ENCODE measurements around the gene BAD. TPM values are rescaled to one million over a fixed set of nuclear protein-coding genes. Genes with fewer than 3 reads are reported as not detected.

The BAD gene
- 10 to 100 TPM; 58.8 to 71.4 TPM for total RNA-seq
- 10 to 100 TPM; 45.0 to 62.1 (median 52.2) TPM for polyA plus RNA-seq (ENCODE audit: insufficient read length in 6 of 6)
- long read RNA-seq, donor 1, transcript BAD-205 (2 exons, 325 nt): minor isoform, 6 of 72 reads
- long read RNA-seq, donor 1, transcript BAD-203 (3 exons, 1,157 nt): minor isoform, 19 of 72 reads
- long read RNA-seq, donor 1, transcript BAD-201 (4 exons, 929 nt): major isoform, 46 of 72 reads
- long read RNA-seq, donor 1, partial matches to known transcripts: 0 of 72 reads
- long read RNA-seq, donor 1, other reads (novel, unspliced or antisense): 0 of 72 reads
- long read RNA-seq, donor 2, transcript BAD-201 (4 exons, 929 nt): major isoform, 21 of 583 reads
- long read RNA-seq, donor 2, transcript BAD-203 (3 exons, 1,157 nt): minor isoform, 12 of 583 reads
- long read RNA-seq, donor 2, partial matches to known transcripts: 216 of 583 reads
- long read RNA-seq, donor 2, other reads (novel, unspliced or antisense): 331 of 583 reads
- long read RNA-seq, donor 3, transcript BAD-201 (4 exons, 929 nt): major isoform, 38 of 45 reads
- long read RNA-seq, donor 3, transcript BAD-203 (3 exons, 1,157 nt): minor isoform, 6 of 45 reads
- long read RNA-seq, donor 3, partial matches to known transcripts: 0 of 45 reads
- long read RNA-seq, donor 3, other reads (novel, unspliced or antisense): 0 of 45 reads
- long read RNA-seq, donor 4, transcript BAD-203 (3 exons, 1,157 nt): minor isoform, 23 of 147 reads
- long read RNA-seq, donor 4, transcript BAD-201 (4 exons, 929 nt): major isoform, 116 of 147 reads
- long read RNA-seq, donor 4, partial matches to known transcripts: 1 of 147 reads
- long read RNA-seq, donor 4, other reads (novel, unspliced or antisense): 7 of 147 reads
- long read RNA-seq, donor 5, transcript BAD-203 (3 exons, 1,157 nt): minor isoform, 14 of 61 reads
- long read RNA-seq, donor 5, transcript BAD-201 (4 exons, 929 nt): major isoform, 36 of 61 reads
- long read RNA-seq, donor 5, partial matches to known transcripts: 6 of 61 reads
- long read RNA-seq, donor 5, other reads (novel, unspliced or antisense): 0 of 61 reads
- long read RNA-seq, donor 6, transcript BAD-201 (4 exons, 929 nt): major isoform, 47 of 82 reads
- long read RNA-seq, donor 6, transcript BAD-203 (3 exons, 1,157 nt): minor isoform, 19 of 82 reads
- long read RNA-seq, donor 6, partial matches to known transcripts: 13 of 82 reads
- long read RNA-seq, donor 6, other reads (novel, unspliced or antisense): 0 of 82 reads
- long read RNA-seq, donor 7, transcript BAD-201 (4 exons, 929 nt): major isoform, 35 of 57 reads
- long read RNA-seq, donor 7, transcript BAD-203 (3 exons, 1,157 nt): minor isoform, 14 of 57 reads
- long read RNA-seq, donor 7, partial matches to known transcripts: 5 of 57 reads
- long read RNA-seq, donor 7, other reads (novel, unspliced or antisense): 0 of 57 reads
- long read RNA-seq, donor 8, transcript BAD-201 (4 exons, 929 nt): major isoform, 37 of 53 reads
- long read RNA-seq, donor 8, transcript BAD-203 (3 exons, 1,157 nt): minor isoform, 6 of 53 reads
- long read RNA-seq, donor 8, partial matches to known transcripts: 8 of 53 reads
- long read RNA-seq, donor 8, other reads (novel, unspliced or antisense): 0 of 53 reads
- long read RNA-seq, donor 9: 0 reads
- long read RNA-seq, donor 10, transcript BAD-203 (3 exons, 1,157 nt): minor isoform, 22 of 130 reads
- long read RNA-seq, donor 10, transcript BAD-201 (4 exons, 929 nt): major isoform, 104 of 130 reads
- long read RNA-seq, donor 10, partial matches to known transcripts: 0 of 130 reads
- long read RNA-seq, donor 10, other reads (novel, unspliced or antisense): 3 of 130 reads
- long read RNA-seq, donor 11, transcript BAD-201 (4 exons, 929 nt): major isoform, 61 of 119 reads
- long read RNA-seq, donor 11, transcript BAD-205 (2 exons, 325 nt): minor isoform, 6 of 119 reads
- long read RNA-seq, donor 11, transcript BAD-203 (3 exons, 1,157 nt): minor isoform, 11 of 119 reads
- long read RNA-seq, donor 11, partial matches to known transcripts: 40 of 119 reads
- long read RNA-seq, donor 11, other reads (novel, unspliced or antisense): 0 of 119 reads
- long read RNA-seq, donor 12, transcript BAD-203 (3 exons, 1,157 nt): minor isoform, 12 of 51 reads
- long read RNA-seq, donor 12, transcript BAD-201 (4 exons, 929 nt): major isoform, 36 of 51 reads
- long read RNA-seq, donor 12, partial matches to known transcripts: 0 of 51 reads
- long read RNA-seq, donor 12, other reads (novel, unspliced or antisense): 0 of 51 reads

DNA sequence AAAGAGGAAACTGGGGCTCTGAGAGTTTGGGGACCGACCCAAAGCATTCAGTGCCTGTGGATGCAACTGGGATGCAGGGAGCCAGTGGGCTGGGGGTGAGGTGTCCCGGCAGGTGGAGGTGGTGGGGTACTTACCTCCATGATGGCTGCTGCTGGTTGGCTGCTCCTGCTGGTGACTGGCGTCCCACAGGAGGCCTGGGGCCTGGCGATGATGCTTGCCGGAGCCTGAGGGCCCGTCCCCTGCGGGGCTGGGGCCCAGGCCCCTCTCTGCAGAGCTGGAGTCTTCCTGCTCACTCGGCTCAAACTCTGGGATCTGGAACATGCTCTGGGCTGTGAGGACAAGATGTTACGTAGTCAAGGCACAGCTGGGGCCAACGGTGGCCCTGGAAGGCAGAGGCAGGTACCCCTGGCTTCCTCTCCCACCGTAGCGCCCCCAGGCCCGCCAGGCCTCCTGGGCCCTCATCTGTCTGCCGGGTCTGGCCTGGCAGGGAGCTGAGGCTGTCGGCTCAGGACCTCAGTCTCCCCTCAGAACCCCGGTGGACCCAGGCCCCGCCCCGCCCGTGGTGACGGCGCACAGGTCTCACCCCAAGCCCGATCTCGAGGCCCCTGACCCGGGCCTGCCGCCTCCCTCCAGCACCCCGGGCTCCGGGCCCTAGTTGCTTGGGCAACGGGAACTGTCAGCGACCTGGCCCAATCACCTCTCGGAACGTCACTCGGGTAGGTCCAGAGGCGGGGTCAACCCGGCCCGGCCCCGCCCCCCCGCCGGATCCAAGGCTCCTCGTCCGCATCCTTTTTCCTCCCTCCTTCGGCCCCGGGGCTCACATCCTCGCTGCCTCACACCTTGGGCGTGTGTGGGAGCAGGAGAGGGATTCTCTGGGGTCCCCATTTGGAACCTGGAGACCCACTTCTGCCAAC is at the start of gene BAD:
TSS of gene BAD (minus strand) at position 618 of the 914 bp plus-strand sequence. CDS start at position 321, 297 bp downstream.
- peaks cover 18 to 29% of the 10 kb centered on the region in 2 donors for H3K4me1 ChIP-seq
- ATAC-seq (peak; percentile 94), DNase-seq (peak; percentile 90 to 97 (median 95))
- H3K4me3 ChIP-seq: peak within 1 kb of the TSS; percentile 78 to 95
- peak within 1 kb of the TSS; percentile 91 to 99 for H3K27ac ChIP-seq
- no peaks in the 10 kb centered on the region for H3K9me3 ChIP-seq
- TF ChIP-seq, protein P1, sequence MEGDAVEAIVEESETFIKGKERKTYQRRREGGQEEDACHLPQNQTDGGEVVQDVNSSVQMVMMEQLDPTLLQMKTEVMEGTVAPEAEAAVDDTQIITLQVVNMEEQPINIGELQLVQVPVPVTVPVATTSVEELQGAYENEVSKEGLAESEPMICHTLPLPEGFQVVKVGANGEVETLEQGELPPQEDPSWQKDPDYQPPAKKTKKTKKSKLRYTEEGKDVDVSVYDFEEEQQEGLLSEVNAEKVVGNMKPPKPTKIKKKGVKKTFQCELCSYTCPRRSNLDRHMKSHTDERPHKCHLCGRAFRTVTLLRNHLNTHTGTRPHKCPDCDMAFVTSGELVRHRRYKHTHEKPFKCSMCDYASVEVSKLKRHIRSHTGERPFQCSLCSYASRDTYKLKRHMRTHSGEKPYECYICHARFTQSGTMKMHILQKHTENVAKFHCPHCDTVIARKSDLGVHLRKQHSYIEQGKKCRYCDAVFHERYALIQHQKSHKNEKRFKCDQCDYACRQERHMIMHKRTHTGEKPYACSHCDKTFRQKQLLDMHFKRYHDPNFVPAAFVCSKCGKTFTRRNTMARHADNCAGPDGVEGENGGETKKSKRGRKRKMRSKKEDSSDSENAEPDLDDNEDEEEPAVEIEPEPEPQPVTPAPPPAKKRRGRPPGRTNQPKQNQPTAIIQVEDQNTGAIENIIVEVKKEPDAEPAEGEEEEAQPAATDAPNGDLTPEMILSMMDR (IDR thresholded peaks at IDR 0.05): no peak
- H3K36me3 ChIP-seq: peaks cover 0 to 21% of the 10 kb centered on the region in 2 donors
- intact Hi-C loops (cut with DNase I): no loop called here
- no peaks in the 10 kb centered on the region for H3K27me3 ChIP-seq

DNA sequence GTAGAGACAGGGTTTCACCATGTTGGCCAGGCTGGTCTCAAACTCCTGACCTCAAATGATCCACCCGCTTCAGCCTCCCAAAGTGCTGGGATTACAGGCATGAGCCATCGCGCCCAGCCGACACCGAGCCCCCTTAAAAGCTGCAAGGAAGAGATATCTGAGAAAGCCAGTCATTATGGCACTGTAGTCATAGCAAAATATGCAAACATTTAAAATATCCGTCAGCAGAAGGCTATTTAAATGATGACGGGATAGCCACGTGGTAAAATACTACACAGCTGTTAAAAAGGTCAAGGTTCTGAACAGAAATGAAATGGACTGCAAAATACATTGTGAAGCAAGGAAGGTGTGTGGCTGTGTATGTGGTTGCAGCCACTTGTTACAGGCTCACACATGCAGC is 49.1 kb upstream of the BAD start:
- ATAC-seq (no peak), DNase-seq (no peak)
- H3K9me3 ChIP-seq: no peaks in the 10 kb centered on the region
- intact Hi-C loops (cut with DNase I): no loop called here
- H3K4me3 ChIP-seq: no peak overlapping the region
- peaks cover 14 to 32% of the 10 kb centered on the region in 2 donors for H3K4me1 ChIP-seq
- H3K36me3 ChIP-seq: no peaks in the 10 kb centered on the region
- H3K27me3 ChIP-seq: no peaks in the 10 kb centered on the region
- H3K27ac ChIP-seq: no peak overlapping the region
- TF ChIP-seq, protein P1 (IDR thresholded peaks at IDR 0.05): no peak

DNA sequence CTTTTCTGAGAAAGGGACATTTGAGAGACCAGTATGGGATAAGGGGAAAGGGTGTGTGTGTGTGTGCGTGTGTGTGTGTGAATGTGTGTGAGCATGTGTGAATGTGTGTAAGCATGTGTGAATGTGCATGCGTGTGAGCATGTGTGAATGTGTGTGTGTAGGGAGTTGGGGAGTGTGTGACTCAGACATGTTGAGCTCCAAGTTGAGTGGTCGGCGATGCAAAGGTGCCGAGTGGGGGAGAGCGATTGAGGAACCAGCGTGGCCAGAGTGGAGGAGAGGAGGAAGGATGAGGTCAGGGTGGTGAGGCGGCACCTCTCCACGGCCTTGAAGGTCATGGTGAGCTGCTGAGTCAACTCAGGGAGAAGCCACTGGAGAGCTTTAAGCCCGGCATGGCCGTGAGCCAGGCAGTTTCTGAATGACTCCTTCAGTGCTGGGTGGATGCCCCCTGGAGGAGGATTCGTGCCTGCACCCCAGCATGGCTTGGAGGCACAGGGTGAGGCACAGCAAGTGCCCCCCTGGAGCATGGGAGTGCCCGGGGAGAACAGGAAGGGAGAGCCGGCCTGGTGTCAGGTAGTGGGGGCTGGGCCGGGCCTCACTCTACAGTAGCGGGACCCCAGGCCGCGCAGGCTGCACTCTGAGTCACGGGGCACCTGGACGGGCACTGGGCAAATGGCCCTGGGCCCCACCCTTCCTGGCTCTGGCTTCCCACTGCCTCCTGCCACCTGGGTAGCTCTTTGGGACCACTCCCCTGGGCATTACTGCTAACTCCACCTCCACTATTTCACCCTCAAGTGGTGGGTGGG is 47.3 kb upstream of the BAD start:
- DNase-seq (peak in 3 of 4 donors; percentile 68 to 94 (median 91)), ATAC-seq (peak; percentile 88)
- peaks cover 14 to 29% of the 10 kb centered on the region in 2 donors for H3K4me1 ChIP-seq
- TF ChIP-seq, protein P1 (IDR thresholded peaks at IDR 0.05): peak; percentile 31 to 69
- no peaks in the 10 kb centered on the region for H3K27me3 ChIP-seq
- no peaks in the 10 kb centered on the region for H3K9me3 ChIP-seq
- no peak overlapping the region for H3K4me3 ChIP-seq
- intact Hi-C loops (cut with DNase I): no loop called here
- H3K27ac ChIP-seq: peak overlapping the region; percentile 4 to 73
- no peaks in the 10 kb centered on the region for H3K36me3 ChIP-seq
